ENCODE measurements around the gene RGS17.
"Not testable (repeated sequence)": the region's sequence is repeated elsewhere in the genome, so short reads cannot be mapped to it uniquely, and the experiment has no call there.

The RGS17 gene

GRCh38 chr6:153028286-153028685 is 102.8 kb downstream of the RGS17 start:
- DNase-seq = no peak

GRCh38 chr6:153027480-153027879 is 103.6 kb downstream of the RGS17 start:
- no peak for DNase-seq

GRCh38 chr6:153024709-153025017 is 106.4 kb downstream of the RGS17 start:
- DNase-seq = no peak

GRCh38 chr6:153023977-153024708 is 106.9 kb downstream of the RGS17 start:
- DNase-seq = peak; percentile 25

GRCh38 chr6:153018355-153018754 is 112.7 kb downstream of the RGS17 start:
- DNase-seq = no peak

GRCh38 chr6:153016846-153017245 is 114.2 kb downstream of the RGS17 start:
- DNase-seq = no peak

GRCh38 chr6:153015094-153015640 is 115.9 kb downstream of the RGS17 start:
- no peak for DNase-seq

GRCh38 chr6:153013438-153013837 is 117.6 kb downstream of the RGS17 start:
- no peak for DNase-seq

- no peak for DNase-seq
Measured at GRCh38 chr6:153012856-153013255, 118.2 kb downstream of the RGS17 start.

GRCh38 chr6:153003366-153003690 is 127.8 kb downstream of the RGS17 start:
- no peak for DNase-seq

GRCh38 chr6:153002613-153003365 is 128.3 kb downstream of the RGS17 start, which contains the start of gene MTRF1L:
MTRF1L (minus strand) TSS chr6:153002709; CDS start chr6:153002685, 24 bp downstream.
- DNase-seq = peak; percentile 97

GRCh38 chr6:153001767-153002612 is 129.1 kb downstream of the RGS17 start:
- DNase-seq = no peak

GRCh38 chr6:153000790-153001189 is 130.3 kb downstream of the RGS17 start:
- not testable (repeated sequence) for DNase-seq

- no peak for DNase-seq
Measured at GRCh38 chr6:153000243-153000642, 130.8 kb downstream of the RGS17 start.

GRCh38 chr6:152999538-152999937 is 131.5 kb downstream of the RGS17 start:
- DNase-seq = not testable (repeated sequence)

GRCh38 chr6:152993847-152994246 is 137.2 kb downstream of the RGS17 start:
- DNase-seq = no peak

GRCh38 chr6:152993431-152993830 is 137.7 kb downstream of the RGS17 start:
- no peak for DNase-seq

- DNase-seq = no peak
Measured at GRCh38 chr6:152986978-152987377, 144.1 kb downstream of the RGS17 start.

GRCh38 chr6:152985300-152985699 is 145.8 kb downstream of the RGS17 start:
- DNase-seq = not testable (repeated sequence)

GRCh38 chr6:152984513-152984872 is 146.6 kb downstream of the RGS17 start:
- DNase-seq = no peak

GRCh38 chr6:152983637-152984512 is 147.2 kb downstream of the RGS17 start:
- DNase-seq = peak; percentile 83

- peak; percentile 97 for DNase-seq
Measured at GRCh38 chr6:152982904-152983636, 148.0 kb downstream of the RGS17 start, which contains the start of gene FBXO5. FBXO5 (minus strand) TSS chr6:152983041; CDS start chr6:152982959, 82 bp downstream.
